HepG2 (cell line): ENCODE results near the gene NRBP1. TPM values are rescaled to one million over a fixed set of nuclear protein-coding genes. Genes with fewer than 3 reads are reported as not detected.
A peak's percentile ranks its signal among the peaks of the same experiment; 100 is the strongest.

ENCODE experiments used
- AHR ChIP-seq: IDR thresholded peaks from 2 replicates; pipeline ENCODE4 v1.6.1; 2018; ENCODE audit warnings: missing genetic modification reagents, missing compliant biosample characterization
- CHCHD3 ChIP-seq: sonication (generic); formaldehyde crosslinking; IDR thresholded peaks from 2 replicates; pipeline ENCODE4 v1.8.0; 2022; ENCODE audit warnings: mild to moderate bottlenecking, missing genetic modification reagents, moderate library complexity
- HBP1 ChIP-seq: IDR thresholded peaks from 2 replicates; pipeline ENCODE4 v1.6.1; 2016; ENCODE audit warnings: low read depth, control low read depth
- HNF4G ChIP-seq, 2 experiments: sonication (generic) in 1 of 2; formaldehyde crosslinking in 1 of 2; IDR thresholded peaks; 2 replicates each; pipeline versions ENCODE4 v1.4.0 to v1.6.1; 2011 to 2020; ENCODE audit warnings: borderline replicate concordance in 2 of 2, low read depth in 2 of 2, mild to moderate bottlenecking in 2 of 2, low read length in 1 of 2, missing genetic modification reagents in 1 of 2, moderate library complexity in 1 of 2
- MYC ChIP-seq: sonication (generic); formaldehyde crosslinking; IDR thresholded peaks from 2 replicates; pipeline ENCODE4 v1.9.0; 2021; ENCODE audit warnings: missing genetic modification reagents, borderline replicate concordance
- PREB ChIP-seq: sonication (generic); formaldehyde crosslinking; IDR thresholded peaks from 2 replicates; pipeline ENCODE4 v1.4.0; 2020; ENCODE audit warnings: missing genetic modification reagents
- RERE ChIP-seq: IDR thresholded peaks from 2 replicates; pipeline ENCODE4 v1.6.1; 2016; ENCODE audit warnings: low read depth, missing genetic modification reagents, missing compliant biosample characterization
- SYNCRIP ChIP-seq: fragments of 200-400 bp; formaldehyde crosslinking; IDR thresholded peaks from 2 replicates; pipeline ENCODE4 v1.6.1; 2018; ENCODE audit warnings: mild to moderate bottlenecking, low read depth, low read length; ENCODE audit not compliant: insufficient read depth
- ZBTB39 ChIP-seq: sonication (generic); formaldehyde crosslinking; IDR thresholded peaks from 2 replicates; pipeline ENCODE4 v1.5.0; 2020; ENCODE audit warnings: missing genetic modification reagents
- ZFP36L2 ChIP-seq: sonication (generic); formaldehyde crosslinking; IDR thresholded peaks from 2 replicates; pipeline ENCODE4 v1.4.0; 2020; ENCODE audit warnings: missing genetic modification reagents
- ZFP37 ChIP-seq: sonication (generic); formaldehyde crosslinking; IDR thresholded peaks from 2 replicates; pipeline ENCODE4 v1.4.0; 2020; ENCODE audit warnings: missing genetic modification reagents, borderline replicate concordance
- ZMYM3 ChIP-seq: sonication (generic); formaldehyde crosslinking; IDR thresholded peaks from 2 replicates; pipeline ENCODE4 v1.5.1; 2020; ENCODE audit warnings: mild to moderate bottlenecking, missing genetic modification reagents
- ZNF296 ChIP-seq: sonication (generic); formaldehyde crosslinking; conservative IDR thresholded peaks from 2 replicates; pipeline ENCODE4 v1.5.0; 2020; ENCODE audit warnings: mild to moderate bottlenecking, missing genetic modification reagents
- ZNF3 ChIP-seq: IDR thresholded peaks from 2 replicates; pipeline ENCODE4 v1.7.0; 2017; ENCODE audit warnings: inconsistent platforms
- ZNF530 ChIP-seq: sonication (generic); formaldehyde crosslinking; IDR thresholded peaks from 2 replicates; pipeline ENCODE4 v1.5.0; 2020; ENCODE audit warnings: low read depth, mild to moderate bottlenecking, missing genetic modification reagents
- ZNF564 ChIP-seq: sonication (generic); formaldehyde crosslinking; IDR thresholded peaks from 2 replicates; pipeline ENCODE4 v1.8.1; 2023; ENCODE audit warnings: mild to moderate bottlenecking, missing genetic modification reagents
- ZNF660 ChIP-seq: sonication (generic); formaldehyde crosslinking; IDR thresholded peaks from 2 replicates; pipeline ENCODE4 v1.5.1; 2020; ENCODE audit warnings: mild to moderate bottlenecking, low read depth, missing genetic modification reagents, borderline replicate concordance
- ZSCAN21 ChIP-seq: sonication (generic); formaldehyde crosslinking; IDR thresholded peaks from 2 replicates; pipeline ENCODE4 v1.8.0; 2022; ENCODE audit warnings: mild to moderate bottlenecking, missing genetic modification reagents, moderate library complexity, borderline replicate concordance
- polyA plus RNA-seq, 8 experiments: library from polyadenylated mRNA; depleted of rRNA in 3 of 8; stranded (reverse) in 7 of 8; unstranded in 1 of 8; fragments of >200 nt; fragmentation: Illumina TruSeq in 4 of 8; extraction: Trizol in 4 of 8; gene quantifications; 2 replicates each; pipeline versions ENCODE4 v1.2.1 to v1.2.3, GENCODE V29; 2011 to 2016; ENCODE audit warnings: low read depth in 4 of 8, missing spikeins in 1 of 8, mixed read lengths in 1 of 8; ENCODE audit not compliant: insufficient read depth in 1 of 8
- total RNA-seq, 5 experiments: library from RNA; depleted of rRNA; stranded (reverse); fragments of >200 nt; fragmentation: Illumina TruSeq; extraction: Trizol; gene quantifications; 2 replicates each; pipeline ENCODE4 v1.2.3, GENCODE V29; 2016; ENCODE audit warnings: low read depth in 1 of 5

The NRBP1 gene
- total and polyA plus RNA-seq, 2 of the 13 experiments (the other 11 are each of a cell fraction or from before 2014, with no cell fraction given) = 165 to 240 TPM

- TF ChIP-seq ZBTB39 (CRISPR knock-in tag) (no peak), ZNF530 (CRISPR knock-in tag) (no peak), SYNCRIP (no peak), ZNF564 (CRISPR knock-in tag) (no peak), ZNF3 (CRISPR knock-in tag) (no peak), ZNF660 (no peak), ZFP36L2 (no peak), HBP1 (CRISPR knock-in tag) (peak; percentile 94; the same call in 1 of the 2 replicates), ZSCAN21 (CRISPR knock-in tag) (no peak; the same call in 1 of the 2 replicates), HNF4G (IDR thresholded peaks at IDR 0.05; ENCODE audit: borderline replicate concordance, low read depth, low read length) (no peak), HNF4G (CRISPR knock-in tag; IDR thresholded peaks at IDR 0.05; ENCODE audit: borderline replicate concordance, low read depth) (0 out of 2 replicates have a peak, but pooled peaks have one; percentile 9), ZNF296 (CRISPR knock-in tag) (no peak), CHCHD3 (CRISPR knock-in tag) (no peak; the same call in 1 of the 2 replicates), PREB (CRISPR knock-in tag) (no peak), ZFP37 (CRISPR knock-in tag) (no peak), MYC (CRISPR knock-in tag) (peak; percentile 81; the same call in 1 of the 2 replicates), ZMYM3 (no peak), AHR (CRISPR knock-in tag) (0 out of 2 replicates have a peak, but pooled peaks have one; percentile 76), RERE (peak; percentile 46; the same call in 1 of the 2 replicates)
Observed at GRCh38 chr2:27489498-27490397, 61.3 kb downstream of the NRBP1 start, which contains the start of gene IFT172 (continued).
